Measurements from ENCODE around the gene GLRA3. TPM values are rescaled to one million over a fixed set of nuclear protein-coding genes. Genes with fewer than 3 reads are reported as not detected.

Gene GLRA3
- polyA plus RNA-seq, 1 donor from 2014 or later: 0.76 TPM

DNA sequence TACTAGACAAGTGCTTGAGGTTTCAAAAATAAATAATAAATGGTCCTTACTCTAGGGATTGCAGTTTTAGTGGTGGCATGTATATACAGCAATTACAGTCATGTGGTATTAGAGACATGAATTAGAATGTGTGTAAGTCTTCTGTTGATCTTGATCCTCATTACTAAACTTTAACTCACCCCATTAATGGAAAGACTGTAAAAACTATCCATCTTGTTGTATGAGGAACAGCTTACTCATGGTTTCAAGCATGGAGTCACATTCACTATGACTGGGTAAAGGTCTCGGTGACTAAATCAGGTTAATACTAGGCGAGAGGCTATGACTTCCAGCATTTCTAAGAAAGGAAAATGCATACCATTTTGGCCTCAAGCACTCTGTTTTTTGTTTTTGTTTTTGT, 199.8 kb downstream of the GLRA3 start:
- no peak overlapping the region for H3K9ac ChIP-seq (ENCODE audit: low read length)
- H3K4me2 ChIP-seq (ENCODE audit: low read length): no peak overlapping the region
- no peak overlapping the region for H3K27ac ChIP-seq (ENCODE audit: low read length)
- TF ChIP-seq, protein P1, sequence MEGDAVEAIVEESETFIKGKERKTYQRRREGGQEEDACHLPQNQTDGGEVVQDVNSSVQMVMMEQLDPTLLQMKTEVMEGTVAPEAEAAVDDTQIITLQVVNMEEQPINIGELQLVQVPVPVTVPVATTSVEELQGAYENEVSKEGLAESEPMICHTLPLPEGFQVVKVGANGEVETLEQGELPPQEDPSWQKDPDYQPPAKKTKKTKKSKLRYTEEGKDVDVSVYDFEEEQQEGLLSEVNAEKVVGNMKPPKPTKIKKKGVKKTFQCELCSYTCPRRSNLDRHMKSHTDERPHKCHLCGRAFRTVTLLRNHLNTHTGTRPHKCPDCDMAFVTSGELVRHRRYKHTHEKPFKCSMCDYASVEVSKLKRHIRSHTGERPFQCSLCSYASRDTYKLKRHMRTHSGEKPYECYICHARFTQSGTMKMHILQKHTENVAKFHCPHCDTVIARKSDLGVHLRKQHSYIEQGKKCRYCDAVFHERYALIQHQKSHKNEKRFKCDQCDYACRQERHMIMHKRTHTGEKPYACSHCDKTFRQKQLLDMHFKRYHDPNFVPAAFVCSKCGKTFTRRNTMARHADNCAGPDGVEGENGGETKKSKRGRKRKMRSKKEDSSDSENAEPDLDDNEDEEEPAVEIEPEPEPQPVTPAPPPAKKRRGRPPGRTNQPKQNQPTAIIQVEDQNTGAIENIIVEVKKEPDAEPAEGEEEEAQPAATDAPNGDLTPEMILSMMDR (IDR thresholded peaks at IDR 0.05; ENCODE audit: poor library complexity, severe bottlenecking): no peak
- TF ChIP-seq TAF1 (IDR thresholded peaks at IDR 0.05; ENCODE audit: low read depth) (no peak), MXI1 (conservative IDR thresholded peaks at IDR 0.05; ENCODE audit: poor library complexity, severe bottlenecking) (no peak), EP300 (conservative IDR thresholded peaks at IDR 0.05; ENCODE audit: poor library complexity, severe bottlenecking) (no peak), RAD21 (conservative IDR thresholded peaks at IDR 0.05) (no peak), POLR2AphosphoS5 (IDR thresholded peaks at IDR 0.05) (no peak), EZH2 (IDR thresholded peaks at IDR 0.05; ENCODE audit: borderline replicate concordance, insufficient read depth, low read length, poor library complexity, severe bottlenecking) (no peak), SMC3 (conservative IDR thresholded peaks at IDR 0.05; ENCODE audit: poor library complexity) (no peak)
- TF ChIP-seq, protein P2, sequence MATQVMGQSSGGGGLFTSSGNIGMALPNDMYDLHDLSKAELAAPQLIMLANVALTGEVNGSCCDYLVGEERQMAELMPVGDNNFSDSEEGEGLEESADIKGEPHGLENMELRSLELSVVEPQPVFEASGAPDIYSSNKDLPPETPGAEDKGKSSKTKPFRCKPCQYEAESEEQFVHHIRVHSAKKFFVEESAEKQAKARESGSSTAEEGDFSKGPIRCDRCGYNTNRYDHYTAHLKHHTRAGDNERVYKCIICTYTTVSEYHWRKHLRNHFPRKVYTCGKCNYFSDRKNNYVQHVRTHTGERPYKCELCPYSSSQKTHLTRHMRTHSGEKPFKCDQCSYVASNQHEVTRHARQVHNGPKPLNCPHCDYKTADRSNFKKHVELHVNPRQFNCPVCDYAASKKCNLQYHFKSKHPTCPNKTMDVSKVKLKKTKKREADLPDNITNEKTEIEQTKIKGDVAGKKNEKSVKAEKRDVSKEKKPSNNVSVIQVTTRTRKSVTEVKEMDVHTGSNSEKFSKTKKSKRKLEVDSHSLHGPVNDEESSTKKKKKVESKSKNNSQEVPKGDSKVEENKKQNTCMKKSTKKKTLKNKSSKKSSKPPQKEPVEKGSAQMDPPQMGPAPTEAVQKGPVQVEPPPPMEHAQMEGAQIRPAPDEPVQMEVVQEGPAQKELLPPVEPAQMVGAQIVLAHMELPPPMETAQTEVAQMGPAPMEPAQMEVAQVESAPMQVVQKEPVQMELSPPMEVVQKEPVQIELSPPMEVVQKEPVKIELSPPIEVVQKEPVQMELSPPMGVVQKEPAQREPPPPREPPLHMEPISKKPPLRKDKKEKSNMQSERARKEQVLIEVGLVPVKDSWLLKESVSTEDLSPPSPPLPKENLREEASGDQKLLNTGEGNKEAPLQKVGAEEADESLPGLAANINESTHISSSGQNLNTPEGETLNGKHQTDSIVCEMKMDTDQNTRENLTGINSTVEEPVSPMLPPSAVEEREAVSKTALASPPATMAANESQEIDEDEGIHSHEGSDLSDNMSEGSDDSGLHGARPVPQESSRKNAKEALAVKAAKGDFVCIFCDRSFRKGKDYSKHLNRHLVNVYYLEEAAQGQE (IDR thresholded peaks at IDR 0.05; ENCODE audit: borderline replicate concordance): no peak
- H4K20me1 ChIP-seq (ENCODE audit: insufficient read depth): no peaks in the 10 kb centered on the region
- no peaks in the 10 kb centered on the region for H3F3A ChIP-seq (ENCODE audit: insufficient read depth, low read length, poor library complexity, severe bottlenecking)
- H3K27me3 ChIP-seq (ENCODE audit: insufficient read depth, low read depth, low read length): no peaks in the 10 kb centered on the region
- H3K79me2 ChIP-seq (replicated peaks; ENCODE audit: insufficient read depth, low read length): no peaks in the 10 kb centered on the region
- no peak overlapping the region for H2AFZ ChIP-seq (ENCODE audit: low read depth, low read length)
- H3K9me3 ChIP-seq (ENCODE audit: low read length): no peaks in the 10 kb centered on the region
- H3K9me2 ChIP-seq (ENCODE audit: insufficient read depth, low read length): no peaks in the 10 kb centered on the region
- H3K36me3 ChIP-seq (ENCODE audit: insufficient read depth, low read length): no peaks in the 10 kb centered on the region
- no peak overlapping the region for H3K4me3 ChIP-seq (ENCODE audit: low read length)

DNA sequence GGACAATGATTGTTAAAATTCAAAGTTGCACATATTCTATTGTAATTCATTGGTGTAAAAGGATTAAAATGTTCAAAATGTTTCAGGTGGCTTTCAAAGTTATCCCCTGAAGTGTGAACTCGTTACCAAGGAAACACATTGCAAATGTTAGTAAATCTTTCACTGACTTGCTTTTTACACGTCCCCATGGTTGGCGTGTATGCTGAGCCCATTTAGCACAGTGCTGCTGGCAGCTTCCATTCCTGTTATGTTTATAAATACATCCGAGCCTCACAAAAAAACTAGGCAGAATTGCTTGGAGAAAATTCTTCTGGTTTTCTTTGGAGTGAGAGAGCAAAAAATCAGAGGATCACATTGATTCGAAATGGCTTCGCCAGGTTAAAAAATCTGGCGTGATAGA, 200.9 kb downstream of the GLRA3 start:
- Histone ChIP-seq H3K36me3 (ENCODE audit: insufficient read depth, low read length) (no peaks in the 10 kb centered on the region), H3K4me2 (ENCODE audit: low read length) (no peak overlapping the region), H3K27me3 (ENCODE audit: insufficient read depth, low read depth, low read length) (no peaks in the 10 kb centered on the region), H3K9me2 (ENCODE audit: insufficient read depth, low read length) (no peaks in the 10 kb centered on the region), H3K9ac (ENCODE audit: low read length) (no peak overlapping the region), H4K20me1 (ENCODE audit: insufficient read depth) (no peaks in the 10 kb centered on the region), H3K27ac (ENCODE audit: low read length) (no peak overlapping the region), H3F3A (ENCODE audit: insufficient read depth, low read length, poor library complexity, severe bottlenecking) (no peaks in the 10 kb centered on the region), H3K9me3 (ENCODE audit: low read length) (no peaks in the 10 kb centered on the region), H3K79me2 (replicated peaks; ENCODE audit: insufficient read depth, low read length) (no peaks in the 10 kb centered on the region), H3K4me3 (ENCODE audit: low read length) (no peak overlapping the region), H2AFZ (ENCODE audit: low read depth, low read length) (no peak overlapping the region)
- TF ChIP-seq POLR2AphosphoS5 (IDR thresholded peaks at IDR 0.05) (no peak), EZH2 (IDR thresholded peaks at IDR 0.05; ENCODE audit: borderline replicate concordance, insufficient read depth, low read length, poor library complexity, severe bottlenecking) (no peak)
- TF ChIP-seq, protein P2 (IDR thresholded peaks at IDR 0.05; ENCODE audit: borderline replicate concordance): no peak
- TF ChIP-seq, protein P1 (IDR thresholded peaks at IDR 0.05; ENCODE audit: poor library complexity, severe bottlenecking): no peak
